Astrocyte (in vitro differentiated cells and primary cell): ENCODE measurements around the gene TRPV5.

ENCODE experiments used
- EZH2 ChIP-seq: IDR thresholded peaks from 2 replicates; pipeline ENCODE4 v1.6.1; 2012; ENCODE audit warnings: mild to moderate bottlenecking, low read length, inconsistent platforms; ENCODE audit not compliant: insufficient read depth
- TF ChIP-seq, protein P1 (sequence below): IDR thresholded peaks from 2 replicates; pipeline ENCODE4 v1.5.1; 2011; ENCODE audit warnings: low read depth, mild to moderate bottlenecking, inconsistent platforms, low read length, moderate library complexity; ENCODE audit not compliant: insufficient read depth

DNA sequence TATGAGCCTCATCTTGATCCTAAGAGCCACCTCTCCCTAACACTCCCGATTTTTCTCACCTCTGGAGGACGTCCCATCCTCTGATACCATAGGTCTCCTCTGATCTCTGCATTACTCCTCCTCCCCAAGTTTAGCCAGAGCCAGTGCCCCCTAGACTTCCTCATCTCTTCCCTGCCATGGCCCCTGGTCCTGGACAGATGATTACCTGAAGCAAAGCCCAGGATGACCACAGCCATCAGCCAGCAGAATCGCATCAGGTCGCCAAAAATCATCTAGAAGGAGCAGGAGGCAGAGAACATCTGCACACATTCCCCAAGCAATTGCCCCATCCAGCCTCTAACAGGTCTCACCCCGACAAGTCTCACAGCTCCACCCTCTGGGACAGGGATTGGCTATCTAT lies 59.7 kb downstream of the TRPV5 start:
- TF ChIP-seq, protein P1, sequence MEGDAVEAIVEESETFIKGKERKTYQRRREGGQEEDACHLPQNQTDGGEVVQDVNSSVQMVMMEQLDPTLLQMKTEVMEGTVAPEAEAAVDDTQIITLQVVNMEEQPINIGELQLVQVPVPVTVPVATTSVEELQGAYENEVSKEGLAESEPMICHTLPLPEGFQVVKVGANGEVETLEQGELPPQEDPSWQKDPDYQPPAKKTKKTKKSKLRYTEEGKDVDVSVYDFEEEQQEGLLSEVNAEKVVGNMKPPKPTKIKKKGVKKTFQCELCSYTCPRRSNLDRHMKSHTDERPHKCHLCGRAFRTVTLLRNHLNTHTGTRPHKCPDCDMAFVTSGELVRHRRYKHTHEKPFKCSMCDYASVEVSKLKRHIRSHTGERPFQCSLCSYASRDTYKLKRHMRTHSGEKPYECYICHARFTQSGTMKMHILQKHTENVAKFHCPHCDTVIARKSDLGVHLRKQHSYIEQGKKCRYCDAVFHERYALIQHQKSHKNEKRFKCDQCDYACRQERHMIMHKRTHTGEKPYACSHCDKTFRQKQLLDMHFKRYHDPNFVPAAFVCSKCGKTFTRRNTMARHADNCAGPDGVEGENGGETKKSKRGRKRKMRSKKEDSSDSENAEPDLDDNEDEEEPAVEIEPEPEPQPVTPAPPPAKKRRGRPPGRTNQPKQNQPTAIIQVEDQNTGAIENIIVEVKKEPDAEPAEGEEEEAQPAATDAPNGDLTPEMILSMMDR, result no peak
- TF ChIP-seq EZH2, result no peak
